Skeletal muscle tissue (tissue), 4 donors: ENCODE measurements around the gene LRIT1. TPM values are rescaled to one million over a fixed set of nuclear protein-coding genes. Genes with fewer than 3 reads are reported as not detected.

Experiments
- H3K27ac ChIP-seq: one replicate; pipeline ENCODE4 v1.7.0; 2013; ENCODE audit warnings: mild to moderate bottlenecking, low read depth, low read length, inconsistent platforms
- H3K27me3 ChIP-seq, 3 donors: one replicate each; pipeline ENCODE4 v1.7.0; 2013; ENCODE audit warnings: low read length in 3 of 3; ENCODE audit not compliant: control insufficient read depth in 3 of 3, insufficient read depth in 3 of 3
- H3K36me3 ChIP-seq, 3 donors: one replicate each; pipeline ENCODE4 v1.7.0; 2013; ENCODE audit warnings: low read length in 3 of 3; ENCODE audit not compliant: control insufficient read depth in 3 of 3, insufficient read depth in 3 of 3
- H3K4me1 ChIP-seq, 3 donors: one replicate each; pipeline ENCODE4 v1.7.0; 2013; ENCODE audit warnings: low read length in 3 of 3, mild to moderate bottlenecking in 3 of 3; ENCODE audit not compliant: control insufficient read depth in 3 of 3, insufficient read depth in 3 of 3
- H3K4me3 ChIP-seq, 3 donors: one replicate each; pipeline ENCODE4 v1.7.0; 2013; ENCODE audit warnings: low read length in 3 of 3
- H3K9ac ChIP-seq, 3 donors: one replicate each; pipeline ENCODE4 v1.7.0; 2013; ENCODE audit warnings: low read length in 3 of 3, mild to moderate bottlenecking in 3 of 3, moderate library complexity in 2 of 3, low read depth in 1 of 3
- H3K9me3 ChIP-seq, 3 donors: one replicate each; pipeline ENCODE4 v1.7.0; 2013; ENCODE audit warnings: low read length in 3 of 3; ENCODE audit not compliant: control insufficient read depth in 3 of 3
- total RNA-seq: library from RNA; depleted of rRNA; stranded (reverse); fragments of >200 nt; gene quantifications from one replicate; pipeline ENCODE4 v1.2.3, GENCODE V29; 2014
- donor health status: Osteomylitis.

The LRIT1 gene
- total RNA-seq, 1 donor from 2014 or later, result not detected

DNA sequence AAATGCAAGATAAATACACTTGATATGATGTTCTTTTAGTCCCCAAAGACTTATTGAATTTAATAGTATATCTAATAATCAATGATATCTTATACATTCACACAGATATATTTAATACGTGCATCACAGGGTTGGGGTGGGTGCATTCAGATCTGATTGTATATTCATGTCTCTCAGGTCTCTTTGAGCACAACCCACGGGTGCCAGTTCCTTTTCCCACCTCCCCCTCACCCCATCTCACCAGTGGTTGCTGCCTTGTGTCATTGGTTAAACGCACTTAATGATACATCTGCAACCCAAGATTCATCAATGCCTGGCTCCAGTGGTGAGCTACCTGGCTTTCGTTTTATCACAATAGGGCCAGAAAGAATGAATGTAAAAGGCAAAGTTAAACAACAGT lies 6.2 kb downstream of the LRIT1 start:
- H3K27me3 ChIP-seq, result peaks cover 0 to 19% (median 16%) of the 10 kb centered on the region in 3 donors
- H3K27ac ChIP-seq, result no peak overlapping the region

DNA sequence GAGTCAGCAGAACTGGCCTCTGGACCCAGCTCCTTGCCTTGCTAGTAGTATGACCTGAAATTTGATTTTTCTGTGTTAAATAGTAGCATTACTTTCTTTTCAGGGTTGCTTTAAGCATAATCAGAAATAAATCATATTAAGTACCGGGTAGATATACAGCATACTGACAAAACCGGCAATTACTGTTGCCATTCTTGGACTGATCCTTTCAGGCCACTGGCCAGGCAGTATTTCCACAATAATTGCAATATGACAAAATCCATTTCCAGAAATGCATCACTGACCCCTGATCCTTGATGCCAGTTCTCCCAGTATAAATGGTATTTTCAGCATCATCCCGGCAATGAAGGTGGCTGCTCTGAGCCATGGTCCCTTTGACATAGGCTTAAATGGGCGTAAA lies 6.9 kb downstream of the LRIT1 start:
- Histone ChIP-seq H3K9ac (no peak overlapping the region), H3K4me3 (no peak overlapping the region), H3K27ac (no peak overlapping the region), H3K27me3 (peaks cover 0 to 19% (median 16%) of the 10 kb centered on the region in 3 donors), H3K9me3 (no peaks in the 10 kb centered on the region), H3K36me3 (no peaks in the 10 kb centered on the region), H3K4me1 (no peaks in the 10 kb centered on the region)

More for the DNA sequence above, 6.2 kb downstream of the LRIT1 start:
- no peak overlapping the region for H3K4me3 ChIP-seq
- no peak overlapping the region for H3K9ac ChIP-seq
- no peaks in the 10 kb centered on the region for H3K4me1 ChIP-seq
- no peaks in the 10 kb centered on the region for H3K36me3 ChIP-seq
- H3K9me3 ChIP-seq, result no peaks in the 10 kb centered on the region

DNA sequence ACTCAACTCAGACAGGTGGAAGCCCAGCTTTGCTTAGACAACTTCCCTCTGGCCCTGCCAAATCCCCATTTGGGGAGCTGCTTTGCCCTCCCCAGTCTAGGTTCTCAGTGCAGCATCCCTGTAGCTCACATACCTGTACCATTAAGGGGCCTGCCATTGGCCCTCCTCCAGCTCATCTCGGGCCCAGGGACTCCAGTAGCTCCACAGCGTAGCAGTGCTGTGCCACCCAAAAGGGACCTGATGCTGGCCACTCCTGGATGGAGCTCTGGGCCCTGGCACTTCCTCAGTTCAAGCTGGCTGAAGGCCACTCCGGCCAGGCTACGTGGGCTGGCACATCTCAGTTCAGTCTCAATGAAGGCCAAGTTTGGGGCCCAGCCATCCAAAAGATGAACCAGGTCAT lies 7.4 kb downstream of the LRIT1 start:
- H3K27me3 ChIP-seq, result peaks cover 0 to 19% (median 16%) of the 10 kb centered on the region in 3 donors
- no peak overlapping the region for H3K9ac ChIP-seq
- H3K27ac ChIP-seq, result no peak overlapping the region
- H3K4me1 ChIP-seq, result no peaks in the 10 kb centered on the region
- H3K4me3 ChIP-seq, result no peak overlapping the region
- no peaks in the 10 kb centered on the region for H3K9me3 ChIP-seq
- H3K36me3 ChIP-seq, result no peaks in the 10 kb centered on the region

DNA sequence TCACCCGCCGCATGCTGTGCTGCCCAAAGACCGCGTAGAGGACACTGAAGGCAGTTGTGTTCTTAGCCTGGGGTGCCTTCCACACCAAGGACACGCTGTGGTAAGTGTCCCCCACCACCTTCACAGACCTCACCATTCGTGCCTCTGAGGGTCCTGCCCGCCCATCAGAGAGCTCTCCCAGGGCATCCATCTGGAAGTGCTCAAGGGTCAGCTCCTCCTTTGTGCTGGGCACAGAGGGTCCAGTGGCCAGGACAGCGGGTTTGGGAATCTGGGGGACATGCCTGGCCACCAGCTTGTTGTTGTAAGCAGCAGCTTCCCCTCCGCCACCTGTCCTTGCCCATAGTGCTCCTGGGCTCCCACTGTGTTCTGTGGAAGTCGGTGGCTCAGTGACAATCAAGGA lies 9.0 kb downstream of the LRIT1 start:
- peaks cover 0 to 14% (median 13%) of the 10 kb centered on the region in 3 donors for H3K27me3 ChIP-seq
- H3K4me1 ChIP-seq, result no peaks in the 10 kb centered on the region
- no peaks in the 10 kb centered on the region for H3K9me3 ChIP-seq
- H3K9ac ChIP-seq, result no peak overlapping the region
- H3K27ac ChIP-seq, result no peak overlapping the region
- H3K36me3 ChIP-seq, result no peaks in the 10 kb centered on the region
- H3K4me3 ChIP-seq, result no peak overlapping the region

DNA sequence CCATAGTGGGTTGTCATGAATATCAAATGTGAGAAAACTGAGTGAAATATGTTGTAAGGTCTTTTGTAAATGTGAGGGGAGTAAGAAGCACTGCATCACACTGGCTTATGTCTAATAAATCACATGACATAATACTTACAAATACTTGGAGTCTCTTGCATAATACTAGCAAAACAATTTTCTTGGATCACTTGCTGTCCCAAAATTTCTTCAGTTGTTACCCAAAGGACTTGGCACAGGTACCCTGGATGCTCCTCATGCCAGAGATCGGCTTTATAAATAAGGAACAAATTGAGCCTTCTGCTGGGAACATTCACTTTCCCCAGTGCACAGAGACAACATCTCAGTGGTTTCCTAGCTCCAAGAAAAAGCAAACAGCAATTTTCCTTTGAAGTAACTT lies 11.0 kb downstream of the LRIT1 start:
- Histone ChIP-seq H3K9ac (no peak overlapping the region), H3K4me3 (no peak overlapping the region), H3K27ac (no peak overlapping the region), H3K4me1 (no peaks in the 10 kb centered on the region), H3K9me3 (no peaks in the 10 kb centered on the region), H3K36me3 (no peaks in the 10 kb centered on the region), H3K27me3 (peaks cover 0 to 8% (median 7%) of the 10 kb centered on the region in 3 donors)

DNA sequence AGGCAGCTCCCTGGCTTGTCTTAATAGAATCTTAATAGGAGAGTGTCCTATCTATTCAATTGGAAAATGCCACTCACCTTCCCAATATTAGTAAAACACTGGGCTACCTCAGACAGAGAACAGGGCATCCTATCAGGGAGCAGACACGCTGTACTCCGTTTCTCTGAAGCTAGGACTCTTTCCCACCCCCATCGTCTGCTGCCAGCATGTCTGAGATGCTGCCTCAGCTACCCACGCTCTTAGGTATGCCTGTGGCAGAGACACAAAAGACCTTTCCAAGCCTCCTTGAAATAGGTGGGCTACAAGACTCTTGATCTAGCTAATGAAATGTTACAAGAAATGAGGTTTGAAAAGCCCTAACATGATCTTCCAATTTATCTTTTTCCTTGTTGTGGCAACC lies 13.5 kb downstream of the LRIT1 start:
- peaks cover 0 to 16% (median 14%) of the 10 kb centered on the region in 3 donors for H3K27me3 ChIP-seq
- H3K9ac ChIP-seq, result no peak overlapping the region
- H3K36me3 ChIP-seq, result no peaks in the 10 kb centered on the region
- no peak overlapping the region for H3K27ac ChIP-seq
- H3K9me3 ChIP-seq, result no peaks in the 10 kb centered on the region
- H3K4me1 ChIP-seq, result no peaks in the 10 kb centered on the region
- no peak overlapping the region for H3K4me3 ChIP-seq

DNA sequence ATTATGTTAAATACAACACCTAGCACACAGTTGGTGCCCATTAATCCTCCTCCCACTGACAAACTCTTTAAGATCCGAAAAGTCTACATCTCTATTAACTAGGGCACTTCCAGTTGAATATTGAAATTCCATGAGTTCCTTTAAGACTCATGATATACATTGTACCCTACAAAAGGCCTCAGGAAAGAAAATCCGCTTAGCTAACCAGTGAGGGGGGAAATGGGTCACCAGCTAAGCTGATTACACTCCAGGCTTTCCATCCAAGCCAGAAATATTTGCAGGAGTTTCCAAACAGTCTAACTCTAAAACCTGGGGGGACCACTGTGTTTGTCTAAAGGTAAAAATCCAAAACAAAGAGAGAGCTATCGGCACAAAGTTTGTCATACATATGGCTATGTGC lies 14.7 kb downstream of the LRIT1 start:
- no peak overlapping the region for H3K27ac ChIP-seq
- no peaks in the 10 kb centered on the region for H3K36me3 ChIP-seq
- H3K4me1 ChIP-seq, result no peaks in the 10 kb centered on the region
- H3K4me3 ChIP-seq, result no peak overlapping the region
- peaks cover 0 to 8% (median 8%) of the 10 kb centered on the region in 3 donors for H3K27me3 ChIP-seq
- H3K9me3 ChIP-seq, result no peaks in the 10 kb centered on the region
- no peak overlapping the region for H3K9ac ChIP-seq

DNA sequence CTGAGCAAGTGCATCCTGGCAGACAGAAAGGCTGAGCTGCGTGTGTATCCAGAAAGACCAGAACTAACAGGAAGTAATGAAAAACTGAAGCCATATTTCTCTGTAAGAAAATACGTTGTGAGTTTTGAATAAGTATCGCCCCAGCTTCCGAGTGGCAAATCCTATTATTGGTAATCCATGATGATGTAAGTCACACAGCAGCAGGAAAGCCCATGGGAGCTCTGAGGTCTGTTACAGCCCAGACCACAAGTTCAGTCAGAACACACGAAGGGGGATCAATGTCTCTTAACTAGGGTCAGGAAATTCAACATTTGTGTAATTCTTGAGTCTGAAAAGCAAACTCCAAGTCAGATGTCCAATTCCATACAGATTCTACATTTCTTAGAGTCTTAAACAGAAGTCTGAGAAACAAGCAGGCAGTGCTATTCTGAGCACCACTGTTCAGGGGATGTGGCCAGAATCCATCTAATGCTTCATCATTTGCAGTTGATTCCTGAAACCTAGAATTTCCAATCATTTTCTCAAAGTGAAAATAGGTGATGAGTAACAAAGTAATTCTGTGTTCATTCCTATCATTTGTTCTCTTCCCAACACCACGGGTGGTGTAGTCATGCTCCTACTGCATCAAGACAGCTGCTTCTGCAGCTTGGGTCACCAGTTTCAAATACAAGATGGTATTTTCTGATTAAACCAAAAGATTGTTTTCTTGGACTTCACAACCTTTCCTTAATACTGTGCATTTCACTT lies 15.7 kb downstream of the LRIT1 start, which contains the start of gene LRIT2:
Gene LRIT2, minus strand, starts transcription at position 118 of the 747 bp plus-strand sequence. Its CDS starts 24 bp downstream, at position 94.
- Histone ChIP-seq H3K9ac (no peak within 1 kb of the TSS), H3K9me3 (no peaks in the 10 kb centered on the region), H3K4me3 (no peak within 1 kb of the TSS), H3K36me3 (no peaks in the 10 kb centered on the region), H3K27ac (no peak within 1 kb of the TSS), H3K27me3 (peaks cover 0 to 8% (median 6%) of the 10 kb centered on the region in 3 donors), H3K4me1 (no peaks in the 10 kb centered on the region)

DNA sequence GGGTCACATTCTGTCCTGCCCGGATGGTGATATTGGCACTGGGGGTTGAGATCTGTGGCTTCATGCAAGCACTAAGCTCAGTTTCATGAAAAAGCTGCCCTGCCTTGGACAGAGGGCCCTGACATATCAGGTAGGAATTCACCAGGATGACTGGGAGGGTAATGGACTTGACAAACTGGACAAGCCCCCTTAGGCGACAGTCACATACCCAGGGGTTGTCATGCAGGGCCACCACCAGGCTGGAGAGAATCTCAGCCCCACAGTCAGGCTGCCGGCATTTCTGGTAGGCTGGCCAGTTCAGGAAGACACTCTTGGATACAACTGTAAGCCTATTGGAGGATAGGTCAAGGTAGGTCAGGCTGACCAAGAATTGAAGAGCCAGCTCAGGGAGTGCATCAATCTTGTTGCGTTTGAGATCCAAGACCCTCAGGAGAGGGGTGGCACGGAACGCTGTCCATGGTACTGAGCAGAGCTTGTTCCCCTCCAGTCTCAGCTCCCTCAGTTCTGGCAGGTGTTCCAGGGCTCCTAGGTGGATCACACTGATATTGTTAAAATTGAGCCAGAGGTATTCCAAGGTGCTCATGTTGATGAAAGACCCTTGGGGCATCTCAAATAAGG lies 16.8 kb downstream of the LRIT1 start:
- Histone ChIP-seq H3K9ac (no peak overlapping the region), H3K36me3 (no peaks in the 10 kb centered on the region), H3K9me3 (no peaks in the 10 kb centered on the region), H3K4me3 (no peak overlapping the region), H3K4me1 (no peaks in the 10 kb centered on the region), H3K27me3 (peaks cover 0 to 8% (median 6%) of the 10 kb centered on the region in 3 donors), H3K27ac (no peak overlapping the region)

DNA sequence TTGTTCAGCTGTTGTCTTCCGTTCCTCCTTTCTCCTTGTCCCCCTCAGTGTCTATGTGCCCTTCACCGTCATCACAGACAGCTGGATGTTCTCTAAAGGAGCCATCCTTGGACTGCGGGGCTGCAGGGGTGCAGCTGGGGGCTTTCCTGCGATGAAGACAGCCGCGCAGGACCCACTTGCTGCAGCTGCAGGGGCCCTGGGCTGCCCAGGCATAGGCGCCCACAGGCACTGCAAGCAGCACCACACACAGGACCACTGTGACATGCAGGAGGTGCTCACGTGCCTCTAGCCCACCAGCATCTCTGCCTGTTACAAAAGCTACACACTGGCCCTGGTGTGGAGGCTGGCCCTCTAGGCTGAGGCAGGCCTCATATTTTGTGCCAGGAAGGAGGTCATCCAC lies 19.4 kb downstream of the LRIT1 start:
- no peaks in the 10 kb centered on the region for H3K4me1 ChIP-seq
- no peak overlapping the region for H3K4me3 ChIP-seq
- no peak overlapping the region for H3K27ac ChIP-seq
- no peak overlapping the region for H3K9ac ChIP-seq
- H3K27me3 ChIP-seq, result peaks cover 0 to 8% (median 6%) of the 10 kb centered on the region in 3 donors
- H3K36me3 ChIP-seq, result no peaks in the 10 kb centered on the region
- no peaks in the 10 kb centered on the region for H3K9me3 ChIP-seq
